HG02588 (cell line): ENCODE results near the gene GPC3.
"Not testable (repeated sequence)": the region's sequence is repeated elsewhere in the genome, so short reads cannot be mapped to it uniquely, and the experiment has no call there.

Experiments
- ATAC-seq: cut with Tn5 transposase; IDR thresholded peaks from one replicate; pipeline ENCODE4 v1.9.1; 2021; ENCODE audit warnings: mild to moderate bottlenecking, moderate library complexity; ENCODE audit not compliant: unreplicated experiment

GPC3 gene

GRCh38 chrX:133630362-133630761 lies 355.0 kb downstream of the GPC3 start:
- no peak for ATAC-seq

GRCh38 chrX:133627673-133628072 lies 357.7 kb downstream of the GPC3 start:
- ATAC-seq = no peak

GRCh38 chrX:133621384-133621783 lies 364.0 kb downstream of the GPC3 start:
- ATAC-seq = not testable (repeated sequence)

GRCh38 chrX:133611676-133612075 lies 373.7 kb downstream of the GPC3 start:
- no peak for ATAC-seq

GRCh38 chrX:133610056-133610455 lies 375.3 kb downstream of the GPC3 start:
- no peak for ATAC-seq

- ATAC-seq = no peak
Measured at GRCh38 chrX:133609166-133609565, 376.2 kb downstream of the GPC3 start.

- ATAC-seq = no peak
Measured at GRCh38 chrX:133608406-133608805, 377.0 kb downstream of the GPC3 start.

GRCh38 chrX:133607419-133608348 lies 377.7 kb downstream of the GPC3 start:
- ATAC-seq = no peak

GRCh38 chrX:133606990-133607389 lies 378.4 kb downstream of the GPC3 start:
- ATAC-seq = no peak

- no peak for ATAC-seq
Measured at GRCh38 chrX:133604801-133605200, 380.6 kb downstream of the GPC3 start.

- no peak for ATAC-seq
Measured at GRCh38 chrX:133602881-133603280, 382.5 kb downstream of the GPC3 start.

- no peak for ATAC-seq
Measured at GRCh38 chrX:133601116-133601515, 384.3 kb downstream of the GPC3 start.

- ATAC-seq = no peak
Measured at GRCh38 chrX:133600536-133600935, 384.9 kb downstream of the GPC3 start.

- no peak for ATAC-seq
Measured at GRCh38 chrX:133598601-133599335, 386.6 kb downstream of the GPC3 start.

- no peak for ATAC-seq
Measured at GRCh38 chrX:133594156-133594555, 391.2 kb downstream of the GPC3 start.

- ATAC-seq = no peak
Measured at GRCh38 chrX:133593531-133593930, 391.9 kb downstream of the GPC3 start.

- no peak for ATAC-seq
Measured at GRCh38 chrX:133590703-133591505, 394.5 kb downstream of the GPC3 start.

- no peak for ATAC-seq
Measured at GRCh38 chrX:133588827-133589226, 396.6 kb downstream of the GPC3 start.

GRCh38 chrX:133587818-133588217 lies 397.6 kb downstream of the GPC3 start:
- no peak for ATAC-seq

- ATAC-seq = no peak
Measured at GRCh38 chrX:133587071-133587470, 398.3 kb downstream of the GPC3 start.

- no peak for ATAC-seq
Measured at GRCh38 chrX:133586443-133586842, 399.0 kb downstream of the GPC3 start.
